ENCODE measurements around the gene MSH6.

The MSH6 gene

GRCh38 chr2:47785986-47786385 is 3.0 kb downstream of the MSH6 start:
- Histone ChIP-seq H3K9ac (ENCODE audit: low read depth, low read length, poor library complexity, severe bottlenecking) (peak overlapping the region; percentile 37), H3K36me3 (ENCODE audit: insufficient read depth, low read length) (peaks cover 19% of the 10 kb centered on the region; the same call in 1 of the 2 replicates), H4K20me1 (ENCODE audit: insufficient read depth, low read length, poor library complexity, severe bottlenecking) (peaks cover 70% of the 10 kb centered on the region), H3K4me3 (ENCODE audit: low read length, poor library complexity, severe bottlenecking) (peak overlapping the region; percentile 84), H3F3A (ENCODE audit: low read depth) (peaks cover 5% of the 10 kb centered on the region; the same call in 1 of the 2 replicates), H3K4me2 (ENCODE audit: low read depth, low read length, poor library complexity, severe bottlenecking) (peak overlapping the region; percentile 83), H3K4me1 (ENCODE audit: insufficient read depth, low read length, poor library complexity, severe bottlenecking) (peaks cover 52% of the 10 kb centered on the region), H3K79me2 (ENCODE audit: insufficient read depth, low read length) (peaks cover 72% of the 10 kb centered on the region), H3K9me2 (replicated peaks; ENCODE audit: low read depth, low read length) (no peaks in the 10 kb centered on the region), H2AFZ (ENCODE audit: low read length) (no peak overlapping the region), H3K9me3 (ENCODE audit: insufficient read depth, low read depth, low read length) (no peaks in the 10 kb centered on the region), H3K27me3 (ENCODE audit: insufficient read depth, low read length, poor library complexity, severe bottlenecking) (no peaks in the 10 kb centered on the region)
- TF ChIP-seq EZH2phosphoT487 (IDR thresholded peaks at IDR 0.05; ENCODE audit: borderline replicate concordance): no peak
- TF ChIP-seq CTCF (conservative IDR thresholded peaks at IDR 0.05; ENCODE audit: low read length): no peak

- peaks cover 95% of the 10 kb centered on the region for H3K79me2 ChIP-seq (ENCODE audit: insufficient read depth, low read length)
- TF ChIP-seq CTCF (conservative IDR thresholded peaks at IDR 0.05; ENCODE audit: low read length): no peak
- H3K4me2 ChIP-seq (ENCODE audit: low read depth, low read length, poor library complexity, severe bottlenecking): no peak overlapping the region
- H3K9me2 ChIP-seq (replicated peaks; ENCODE audit: low read depth, low read length): no peaks in the 10 kb centered on the region
- no peak overlapping the region for H2AFZ ChIP-seq (ENCODE audit: low read length)
- H3K9me3 ChIP-seq (ENCODE audit: insufficient read depth, low read depth, low read length): no peaks in the 10 kb centered on the region
- no peaks in the 10 kb centered on the region for H3F3A ChIP-seq (ENCODE audit: low read depth)
- no peak overlapping the region for H3K9ac ChIP-seq (ENCODE audit: low read depth, low read length, poor library complexity, severe bottlenecking)
- H3K36me3 ChIP-seq (ENCODE audit: insufficient read depth, low read length): peaks cover 83% of the 10 kb centered on the region
- H3K4me1 ChIP-seq (ENCODE audit: insufficient read depth, low read length, poor library complexity, severe bottlenecking): no peaks in the 10 kb centered on the region
- no peak overlapping the region for H3K4me3 ChIP-seq (ENCODE audit: low read length, poor library complexity, severe bottlenecking)
- peaks cover 82% of the 10 kb centered on the region for H4K20me1 ChIP-seq (ENCODE audit: insufficient read depth, low read length, poor library complexity, severe bottlenecking)
- H3K27me3 ChIP-seq (ENCODE audit: insufficient read depth, low read length, poor library complexity, severe bottlenecking): no peaks in the 10 kb centered on the region
Measured at GRCh38 chr2:47796090-47796697, 13.2 kb downstream of the MSH6 start.

- no peaks in the 10 kb centered on the region for H3K9me3 ChIP-seq (ENCODE audit: insufficient read depth, low read depth, low read length)
- no peaks in the 10 kb centered on the region for H3K4me1 ChIP-seq (ENCODE audit: insufficient read depth, low read length, poor library complexity, severe bottlenecking)
- no peaks in the 10 kb centered on the region for H3K9me2 ChIP-seq (replicated peaks; ENCODE audit: low read depth, low read length)
- H3K36me3 ChIP-seq (ENCODE audit: insufficient read depth, low read length): peaks cover 95% of the 10 kb centered on the region
- H3F3A ChIP-seq (ENCODE audit: low read depth): no peaks in the 10 kb centered on the region
- no peak overlapping the region for H3K4me3 ChIP-seq (ENCODE audit: low read length, poor library complexity, severe bottlenecking)
- peaks cover 79% of the 10 kb centered on the region for H4K20me1 ChIP-seq (ENCODE audit: insufficient read depth, low read length, poor library complexity, severe bottlenecking)
- H3K4me2 ChIP-seq (ENCODE audit: low read depth, low read length, poor library complexity, severe bottlenecking): no peak overlapping the region
- peaks cover 94% of the 10 kb centered on the region for H3K79me2 ChIP-seq (ENCODE audit: insufficient read depth, low read length)
- TF ChIP-seq CTCF (conservative IDR thresholded peaks at IDR 0.05; ENCODE audit: low read length) (no peak), EZH2phosphoT487 (IDR thresholded peaks at IDR 0.05; ENCODE audit: borderline replicate concordance) (no peak)
- no peak overlapping the region for H3K9ac ChIP-seq (ENCODE audit: low read depth, low read length, poor library complexity, severe bottlenecking)
- no peaks in the 10 kb centered on the region for H3K27me3 ChIP-seq (ENCODE audit: insufficient read depth, low read length, poor library complexity, severe bottlenecking)
- H2AFZ ChIP-seq (ENCODE audit: low read length): no peak overlapping the region
Measured at GRCh38 chr2:47798631-47799030, 15.7 kb downstream of the MSH6 start.
